GM23338 (cell line): ENCODE data around the gene NPHP4. TPM values are rescaled to one million over a fixed set of nuclear protein-coding genes. Genes with fewer than 3 reads are reported as not detected.

ENCODE experiments used
- ATAC-seq: fragments of 200-7000 bp; cut with Tn5 transposase; 3 replicates; pipeline ENCODE4 v1.9.1; 2020
- DNase-seq: peaks from one replicate; pipeline ENCODE4 v3.0.0-alpha.2; 2015; ENCODE audit warnings: low spot score
- H2AFZ ChIP-seq: fragments of 200-600 bp; sonication (generic); 2 replicates; pipeline ENCODE4 v1.8.0; 2016; ENCODE audit warnings: antibody characterized with exemption, mild to moderate bottlenecking, moderate library complexity
- H3F3A ChIP-seq: fragments of 200-600 bp; sonication (generic); replicated peaks from 2 replicates; pipeline ENCODE4 v1.8.0; 2017; ENCODE audit warnings: antibody characterized with exemption, mixed run types, low read depth
- H3K27ac ChIP-seq: fragments of 200-600 bp; sonication (generic); 2 replicates; pipeline ENCODE4 v1.6.1; 2016; ENCODE audit warnings: low read depth
- H3K27me3 ChIP-seq: fragments of 200-600 bp; sonication (generic); 2 replicates; pipeline ENCODE4 v1.8.0; 2016; ENCODE audit warnings: mild to moderate bottlenecking, mixed run types, moderate library complexity; ENCODE audit not compliant: insufficient read depth
- H3K36me3 ChIP-seq: fragments of 200-600 bp; sonication (generic); 2 replicates; pipeline ENCODE4 v1.8.0; 2016; ENCODE audit warnings: mild to moderate bottlenecking; ENCODE audit not compliant: insufficient read depth
- H3K4me1 ChIP-seq: fragments of 200-600 bp; sonication (generic); 2 replicates; pipeline ENCODE4 v1.8.0; 2016; ENCODE audit warnings: mild to moderate bottlenecking, moderate library complexity; ENCODE audit not compliant: insufficient read depth
- H3K4me2 ChIP-seq: fragments of 200-600 bp; sonication (generic); 2 replicates; pipeline ENCODE4 v1.7.1; 2017; ENCODE audit warnings: mixed run types
- H3K4me3 ChIP-seq: fragments of 200-600 bp; sonication (generic); 2 replicates; pipeline ENCODE4 v1.6.1; 2016; ENCODE audit warnings: mixed run types
- H3K79me2 ChIP-seq: fragments of 200-600 bp; sonication (generic); replicated peaks from 2 replicates; pipeline ENCODE4 v1.8.0; 2017; ENCODE audit warnings: mild to moderate bottlenecking; ENCODE audit not compliant: insufficient read depth
- H3K9me2 ChIP-seq: fragments of 200-600 bp; sonication (generic); 2 replicates; pipeline ENCODE4 v1.8.0; 2017; ENCODE audit not compliant: insufficient read depth
- H4K20me1 ChIP-seq: fragments of 200-600 bp; sonication (generic); replicated peaks from 2 replicates; pipeline ENCODE4 v1.8.0; 2017; ENCODE audit warnings: mild to moderate bottlenecking; ENCODE audit not compliant: insufficient read depth
- H3K27ac Mint-ChIP-seq: 2 replicates; pipeline ENCODE4 v1.8.0; 2020; ENCODE audit warnings: inconsistent platforms, mild to moderate bottlenecking, moderate library complexity, mixed read lengths
- H3K27me3 Mint-ChIP-seq: 3 replicates; pipeline ENCODE4 v1.8.0; 2022; ENCODE audit warnings: low read depth, mild to moderate bottlenecking, moderate library complexity, mixed read lengths, inconsistent platforms; ENCODE audit not compliant: insufficient read depth, poor library complexity
- H3K36me3 Mint-ChIP-seq: 3 replicates; pipeline ENCODE4 v1.8.0; 2021; ENCODE audit warnings: low read depth, mild to moderate bottlenecking, inconsistent platforms, moderate library complexity, mixed read lengths
- H3K4me1 Mint-ChIP-seq: 3 replicates; pipeline ENCODE4 v1.8.0; 2020; ENCODE audit warnings: mild to moderate bottlenecking, inconsistent platforms, mixed read lengths
- H3K4me3 Mint-ChIP-seq: 3 replicates; pipeline ENCODE4 v1.8.0; 2021; ENCODE audit warnings: moderate library complexity, mild to moderate bottlenecking, inconsistent platforms, mixed read lengths
- H3K9me3 Mint-ChIP-seq: 3 replicates; pipeline ENCODE4 v1.8.0; 2020; ENCODE audit warnings: moderate library complexity, mild to moderate bottlenecking, inconsistent platforms, mixed read lengths
- ETS1 ChIP-seq: IDR thresholded peaks from 2 replicates; pipeline ENCODE4 v1.6.1; 2016; ENCODE audit warnings: antibody characterized with exemption
- EZH2 ChIP-seq: fragments of 200-600 bp; sonication (generic); IDR thresholded peaks from one replicate; pipeline ENCODE4 v1.8.0; 2017; ENCODE audit warnings: antibody characterized with exemption, mild to moderate bottlenecking, low read depth; ENCODE audit not compliant: unreplicated experiment
- JUNB ChIP-seq: IDR thresholded peaks from one replicate; pipeline ENCODE4 v1.6.1; 2016; ENCODE audit warnings: antibody characterized with exemption; ENCODE audit not compliant: unreplicated experiment
- NANOG ChIP-seq: IDR thresholded peaks from 2 replicates; pipeline ENCODE4 v1.6.1; 2016; ENCODE audit warnings: antibody characterized with exemption, borderline replicate concordance
- POLR2AphosphoS5 ChIP-seq: IDR thresholded peaks from 2 replicates; pipeline ENCODE4 v1.6.1; 2016; ENCODE audit warnings: antibody characterized with exemption, low read depth
- STAT1 ChIP-seq: IDR thresholded peaks from one replicate; pipeline ENCODE4 v1.6.1; 2016; ENCODE audit warnings: antibody characterized with exemption; ENCODE audit not compliant: unreplicated experiment
- ZNF114 ChIP-seq: fragments of 250-450 bp; sonication (Bioruptor Pico); IDR thresholded peaks from 2 replicates; pipeline ENCODE4 v1.5.0; 2020; ENCODE audit warnings: mild to moderate bottlenecking, moderate library complexity
- ZNF331 ChIP-seq: fragments of 250-450 bp; sonication (Bioruptor Pico); IDR thresholded peaks from 2 replicates; pipeline ENCODE4 v1.5.0; 2020; ENCODE audit warnings: low read depth, mild to moderate bottlenecking, moderate library complexity
- polyA plus RNA-seq: library from polyadenylated mRNA; unstranded; fragments of >200 nt; fragmentation: Nextera tagmentation; extraction: Ambion mirVana; gene quantifications from 2 replicates; pipeline ENCODE4 v1.2.1, GENCODE V29; 2016
- total RNA-seq: library from RNA; depleted of rRNA; stranded (reverse); fragments of >200 nt; shearing (Covaris generic); gene quantifications from 2 replicates; pipeline ENCODE4 v1.2.3, GENCODE V29; 2014
- TF ChIP-seq, protein P1 (sequence below): fragments of 250-450 bp; sonication (Bioruptor Pico); IDR thresholded peaks from 2 replicates; pipeline ENCODE4 v1.5.0; 2020; ENCODE audit warnings: mild to moderate bottlenecking, moderate library complexity
- TF ChIP-seq, protein P2 (sequence below): IDR thresholded peaks from one replicate; pipeline ENCODE4 v1.6.1; 2018; ENCODE audit warnings: antibody characterized with exemption; ENCODE audit not compliant: unreplicated experiment

The NPHP4 gene
- total and polyA plus RNA-seq, 2 experiments from 2014 or later: 2.5 to 12.4 TPM

- TF ChIP-seq, protein P1, sequence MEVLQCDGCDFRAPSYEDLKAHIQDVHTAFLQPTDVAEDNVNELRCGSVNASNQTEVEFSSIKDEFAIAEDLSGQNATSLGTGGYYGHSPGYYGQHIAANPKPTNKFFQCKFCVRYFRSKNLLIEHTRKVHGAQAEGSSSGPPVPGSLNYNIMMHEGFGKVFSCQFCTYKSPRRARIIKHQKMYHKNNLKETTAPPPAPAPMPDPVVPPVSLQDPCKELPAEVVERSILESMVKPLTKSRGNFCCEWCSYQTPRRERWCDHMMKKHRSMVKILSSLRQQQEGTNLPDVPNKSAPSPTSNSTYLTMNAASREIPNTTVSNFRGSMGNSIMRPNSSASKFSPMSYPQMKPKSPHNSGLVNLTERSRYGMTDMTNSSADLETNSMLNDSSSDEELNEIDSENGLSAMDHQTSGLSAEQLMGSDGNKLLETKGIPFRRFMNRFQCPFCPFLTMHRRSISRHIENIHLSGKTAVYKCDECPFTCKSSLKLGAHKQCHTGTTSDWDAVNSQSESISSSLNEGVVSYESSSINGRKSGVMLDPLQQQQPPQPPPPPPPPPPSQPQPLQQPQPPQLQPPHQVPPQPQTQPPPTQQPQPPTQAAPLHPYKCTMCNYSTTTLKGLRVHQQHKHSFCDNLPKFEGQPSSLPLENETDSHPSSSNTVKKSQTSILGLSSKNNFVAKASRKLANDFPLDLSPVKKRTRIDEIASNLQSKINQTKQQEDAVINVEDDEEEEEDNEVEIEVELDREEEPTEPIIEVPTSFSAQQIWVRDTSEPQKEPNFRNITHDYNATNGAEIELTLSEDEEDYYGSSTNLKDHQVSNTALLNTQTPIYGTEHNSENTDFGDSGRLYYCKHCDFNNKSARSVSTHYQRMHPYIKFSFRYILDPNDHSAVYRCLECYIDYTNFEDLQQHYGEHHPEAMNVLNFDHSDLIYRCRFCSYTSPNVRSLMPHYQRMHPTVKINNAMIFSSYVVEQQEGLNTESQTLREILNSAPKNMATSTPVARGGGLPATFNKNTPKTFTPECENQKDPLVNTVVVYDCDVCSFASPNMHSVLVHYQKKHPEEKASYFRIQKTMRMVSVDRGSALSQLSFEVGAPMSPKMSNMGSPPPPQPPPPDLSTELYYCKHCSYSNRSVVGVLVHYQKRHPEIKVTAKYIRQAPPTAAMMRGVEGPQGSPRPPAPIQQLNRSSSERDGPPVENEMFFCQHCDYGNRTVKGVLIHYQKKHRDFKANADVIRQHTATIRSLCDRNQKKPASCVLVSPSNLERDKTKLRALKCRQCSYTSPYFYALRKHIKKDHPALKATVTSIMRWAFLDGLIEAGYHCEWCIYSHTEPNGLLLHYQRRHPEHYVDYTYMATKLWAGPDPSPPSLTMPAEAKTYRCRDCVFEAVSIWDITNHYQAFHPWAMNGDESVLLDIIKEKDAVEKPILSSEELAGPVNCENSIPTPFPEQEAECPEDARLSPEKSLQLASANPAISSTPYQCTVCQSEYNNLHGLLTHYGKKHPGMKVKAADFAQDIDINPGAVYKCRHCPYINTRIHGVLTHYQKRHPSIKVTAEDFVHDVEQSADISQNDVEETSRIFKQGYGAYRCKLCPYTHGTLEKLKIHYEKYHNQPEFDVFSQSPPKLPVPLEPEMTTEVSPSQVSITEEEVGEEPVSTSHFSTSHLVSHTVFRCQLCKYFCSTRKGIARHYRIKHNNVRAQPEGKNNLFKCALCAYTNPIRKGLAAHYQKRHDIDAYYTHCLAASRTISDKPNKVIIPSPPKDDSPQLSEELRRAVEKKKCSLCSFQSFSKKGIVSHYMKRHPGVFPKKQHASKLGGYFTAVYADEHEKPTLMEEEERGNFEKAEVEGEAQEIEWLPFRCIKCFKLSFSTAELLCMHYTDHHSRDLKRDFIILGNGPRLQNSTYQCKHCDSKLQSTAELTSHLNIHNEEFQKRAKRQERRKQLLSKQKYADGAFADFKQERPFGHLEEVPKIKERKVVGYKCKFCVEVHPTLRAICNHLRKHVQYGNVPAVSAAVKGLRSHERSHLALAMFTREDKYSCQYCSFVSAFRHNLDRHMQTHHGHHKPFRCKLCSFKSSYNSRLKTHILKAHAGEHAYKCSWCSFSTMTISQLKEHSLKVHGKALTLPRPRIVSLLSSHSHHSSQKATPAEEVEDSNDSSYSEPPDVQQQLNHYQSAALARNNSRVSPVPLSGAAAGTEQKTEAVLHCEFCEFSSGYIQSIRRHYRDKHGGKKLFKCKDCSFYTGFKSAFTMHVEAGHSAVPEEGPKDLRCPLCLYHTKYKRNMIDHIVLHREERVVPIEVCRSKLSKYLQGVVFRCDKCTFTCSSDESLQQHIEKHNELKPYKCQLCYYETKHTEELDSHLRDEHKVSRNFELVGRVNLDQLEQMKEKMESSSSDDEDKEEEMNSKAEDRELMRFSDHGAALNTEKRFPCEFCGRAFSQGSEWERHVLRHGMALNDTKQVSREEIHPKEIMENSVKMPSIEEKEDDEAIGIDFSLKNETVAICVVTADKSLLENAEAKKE (CRISPR knock-in tag): no peak
- TF ChIP-seq POLR2AphosphoS5 (no peak), JUNB (no peak), EZH2 (no peak), NANOG (no peak)
Measured at GRCh38 chr1:5988596-5989285, 3.5 kb downstream of the NPHP4 start (continued).

GRCh38 chr1:5986018-5986417 lies 6.2 kb downstream of the NPHP4 start:
- no peak for TF ChIP-seq JUNB
- TF ChIP-seq ETS1: no peak
- TF ChIP-seq ZNF114 (CRISPR knock-in tag): no peak
- TF ChIP-seq STAT1: no peak
- TF ChIP-seq, protein P2, sequence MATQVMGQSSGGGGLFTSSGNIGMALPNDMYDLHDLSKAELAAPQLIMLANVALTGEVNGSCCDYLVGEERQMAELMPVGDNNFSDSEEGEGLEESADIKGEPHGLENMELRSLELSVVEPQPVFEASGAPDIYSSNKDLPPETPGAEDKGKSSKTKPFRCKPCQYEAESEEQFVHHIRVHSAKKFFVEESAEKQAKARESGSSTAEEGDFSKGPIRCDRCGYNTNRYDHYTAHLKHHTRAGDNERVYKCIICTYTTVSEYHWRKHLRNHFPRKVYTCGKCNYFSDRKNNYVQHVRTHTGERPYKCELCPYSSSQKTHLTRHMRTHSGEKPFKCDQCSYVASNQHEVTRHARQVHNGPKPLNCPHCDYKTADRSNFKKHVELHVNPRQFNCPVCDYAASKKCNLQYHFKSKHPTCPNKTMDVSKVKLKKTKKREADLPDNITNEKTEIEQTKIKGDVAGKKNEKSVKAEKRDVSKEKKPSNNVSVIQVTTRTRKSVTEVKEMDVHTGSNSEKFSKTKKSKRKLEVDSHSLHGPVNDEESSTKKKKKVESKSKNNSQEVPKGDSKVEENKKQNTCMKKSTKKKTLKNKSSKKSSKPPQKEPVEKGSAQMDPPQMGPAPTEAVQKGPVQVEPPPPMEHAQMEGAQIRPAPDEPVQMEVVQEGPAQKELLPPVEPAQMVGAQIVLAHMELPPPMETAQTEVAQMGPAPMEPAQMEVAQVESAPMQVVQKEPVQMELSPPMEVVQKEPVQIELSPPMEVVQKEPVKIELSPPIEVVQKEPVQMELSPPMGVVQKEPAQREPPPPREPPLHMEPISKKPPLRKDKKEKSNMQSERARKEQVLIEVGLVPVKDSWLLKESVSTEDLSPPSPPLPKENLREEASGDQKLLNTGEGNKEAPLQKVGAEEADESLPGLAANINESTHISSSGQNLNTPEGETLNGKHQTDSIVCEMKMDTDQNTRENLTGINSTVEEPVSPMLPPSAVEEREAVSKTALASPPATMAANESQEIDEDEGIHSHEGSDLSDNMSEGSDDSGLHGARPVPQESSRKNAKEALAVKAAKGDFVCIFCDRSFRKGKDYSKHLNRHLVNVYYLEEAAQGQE: no peak
- no peak for TF ChIP-seq ZNF331 (CRISPR knock-in tag)
- H3K4me1 ChIP-seq: peaks cover 6% of the 10 kb centered on the region
- H4K20me1 ChIP-seq: peaks cover 11% of the 10 kb centered on the region
- H3K9me2 ChIP-seq: no peaks in the 10 kb centered on the region
- H3K4me1 Mint-ChIP-seq: peaks cover 12% of the 10 kb centered on the region
- DNase-seq: no peak
- no peak overlapping the region for H3K27ac ChIP-seq
- H3K79me2 ChIP-seq: peaks cover 5% of the 10 kb centered on the region; the same call in 1 of the 2 replicates
- H3K4me3 ChIP-seq: no peak overlapping the region
- ATAC-seq: no peak
- peaks cover 10% of the 10 kb centered on the region for H3K27me3 ChIP-seq
- no peaks in the 10 kb centered on the region for H3K9me3 Mint-ChIP-seq
- 0 out of 2 replicates have a peak, but pooled peaks cover 3% of the 10 kb centered on the region for H3F3A ChIP-seq
- H3K27me3 Mint-ChIP-seq: peaks cover 11% of the 10 kb centered on the region
- no peak overlapping the region for H3K4me2 ChIP-seq
- H3K36me3 ChIP-seq: no peaks in the 10 kb centered on the region
- H3K36me3 Mint-ChIP-seq: peaks cover 4% of the 10 kb centered on the region; the same call in 2 of the 3 replicates
- no peak overlapping the region for H3K27ac Mint-ChIP-seq
- no peak overlapping the region for H3K4me3 Mint-ChIP-seq
- H2AFZ ChIP-seq: no peak overlapping the region
